Measurements from ENCODE around the gene CLSTN3. TPM values are rescaled to one million over a fixed set of nuclear protein-coding genes. Genes with fewer than 3 reads are reported as not detected.
A peak's percentile ranks its signal among the peaks of the same experiment; 100 is the strongest.
"Not testable (repeated sequence)": the region's sequence is repeated elsewhere in the genome, so short reads cannot be mapped to it uniquely, and the experiment has no call there.

CLSTN3 gene
- total and polyA plus RNA-seq, 2 experiments from 2014 or later, result 14.0 to 35.5 TPM

GRCh38 chr12:7175493-7175892 lies 45.3 kb downstream of the CLSTN3 start:
- H3K36me3 ChIP-seq, result no peaks in the 10 kb centered on the region
- no peak for TF ChIP-seq CTCF (IDR thresholded peaks at IDR 0.05; ENCODE audit: low read depth, low read length)
- H3K27me3 ChIP-seq, result no peaks in the 10 kb centered on the region
- no peak overlapping the region for H3K4me3 ChIP-seq
- H3K27ac ChIP-seq, result no peak overlapping the region
- no peaks in the 10 kb centered on the region for H3K4me1 ChIP-seq (ENCODE audit: low read depth)
- no peaks in the 10 kb centered on the region for H3K9me3 ChIP-seq (ENCODE audit: low read depth)
- DNase-seq (ENCODE audit: low read depth in 1 of 2, low spot score in 1 of 2), result peak in 1 of 2 donors; percentile 59

- Histone ChIP-seq H3K27ac (no peak overlapping the region), H3K36me3 (no peaks in the 10 kb centered on the region), H3K9me3 (ENCODE audit: low read depth) (no peaks in the 10 kb centered on the region), H3K4me3 (no peak overlapping the region), H3K4me1 (ENCODE audit: low read depth) (no peaks in the 10 kb centered on the region), H3K27me3 (no peaks in the 10 kb centered on the region)
- DNase-seq (ENCODE audit: low read depth in 1 of 2, low spot score in 1 of 2), result no peak
- TF ChIP-seq CTCF (IDR thresholded peaks at IDR 0.05; ENCODE audit: low read depth, low read length), result no peak
Measured at GRCh38 chr12:7176595-7176994, 46.4 kb downstream of the CLSTN3 start.

- Histone ChIP-seq H3K4me1 (ENCODE audit: low read depth) (no peaks in the 10 kb centered on the region), H3K4me3 (no peak overlapping the region), H3K36me3 (no peaks in the 10 kb centered on the region), H3K27me3 (no peaks in the 10 kb centered on the region), H3K27ac (no peak overlapping the region), H3K9me3 (ENCODE audit: low read depth) (no peaks in the 10 kb centered on the region)
- DNase-seq (ENCODE audit: low read depth in 1 of 2, low spot score in 1 of 2), result no peak
- no peak for TF ChIP-seq CTCF (IDR thresholded peaks at IDR 0.05; ENCODE audit: low read depth, low read length)
Measured at GRCh38 chr12:7178481-7178880, 48.3 kb downstream of the CLSTN3 start.

GRCh38 chr12:7180685-7181084 lies 50.5 kb downstream of the CLSTN3 start:
- no peak overlapping the region for H3K27ac ChIP-seq
- H3K4me1 ChIP-seq (ENCODE audit: low read depth), result no peaks in the 10 kb centered on the region
- no peaks in the 10 kb centered on the region for H3K36me3 ChIP-seq
- DNase-seq (ENCODE audit: low read depth in 1 of 2, low spot score in 1 of 2), result no peak
- H3K9me3 ChIP-seq (ENCODE audit: low read depth), result no peaks in the 10 kb centered on the region
- H3K4me3 ChIP-seq, result no peak overlapping the region
- no peaks in the 10 kb centered on the region for H3K27me3 ChIP-seq
- no peak for TF ChIP-seq CTCF (IDR thresholded peaks at IDR 0.05; ENCODE audit: low read depth, low read length)

GRCh38 chr12:7186058-7186457 lies 55.9 kb downstream of the CLSTN3 start:
- not testable (repeated sequence) for H3K27ac ChIP-seq; H3K36me3 ChIP-seq; H3K4me1 ChIP-seq (ENCODE audit: low read depth); H3K27me3 ChIP-seq; H3K4me3 ChIP-seq; H3K9me3 ChIP-seq (ENCODE audit: low read depth); DNase-seq (ENCODE audit: low read depth in 1 of 2, low spot score in 1 of 2)

- Histone ChIP-seq H3K36me3 (no peaks in the 10 kb centered on the region), H3K27me3 (no peaks in the 10 kb centered on the region), H3K9me3 (ENCODE audit: low read depth) (no peaks in the 10 kb centered on the region), H3K4me1 (ENCODE audit: low read depth) (peaks cover 4% of the 10 kb centered on the region), H3K27ac (peak overlapping the region; percentile 6), H3K4me3 (peak overlapping the region; percentile 67)
- peak; percentile 82 for TF ChIP-seq CTCF (IDR thresholded peaks at IDR 0.05; ENCODE audit: low read depth, low read length)
- peak; percentile 74 to 81 for DNase-seq (ENCODE audit: low read depth in 1 of 2, low spot score in 1 of 2)
Measured at GRCh38 chr12:7188562-7189397, 58.6 kb downstream of the CLSTN3 start.
